Neuronal stem cell (in vitro differentiated cells): ENCODE results near the gene ICAM2.
"Not testable (repeated sequence)": the region's sequence is repeated elsewhere in the genome, so short reads cannot be mapped to it uniquely, and the experiment has no call there.

Experiments
- DNase-seq: peaks from one replicate; pipeline ENCODE4 v3.0.0-alpha.2; 2013; ENCODE audit warnings: low spot score
- H2AFZ ChIP-seq: one replicate; pipeline ENCODE4 v1.6.1; 2013; ENCODE audit warnings: mild to moderate bottlenecking, low read length, inconsistent platforms
- H2AK5ac ChIP-seq: 2 replicates; pipeline ENCODE4 v1.6.1; 2013; ENCODE audit warnings: low read depth, mild to moderate bottlenecking, inconsistent platforms, low read length, moderate library complexity, mixed read lengths
- H2BK120ac ChIP-seq: 2 replicates; pipeline ENCODE4 v1.6.1; 2013; ENCODE audit warnings: low read depth, mild to moderate bottlenecking, inconsistent platforms, low read length, moderate library complexity, mixed read lengths
- H2BK12ac ChIP-seq: one replicate; pipeline ENCODE4 v1.6.1; 2013; ENCODE audit warnings: low read length, inconsistent platforms
- H2BK15ac ChIP-seq: 2 replicates; pipeline ENCODE4 v1.6.1; 2013; ENCODE audit warnings: mild to moderate bottlenecking, low read length, inconsistent platforms, mixed read lengths
- H2BK5ac ChIP-seq: one replicate; pipeline ENCODE4 v1.6.1; 2013; ENCODE audit warnings: inconsistent platforms, mild to moderate bottlenecking, low read length, moderate library complexity
- H3K14ac ChIP-seq: one replicate; pipeline ENCODE4 v1.6.1; 2013; ENCODE audit warnings: low read length, inconsistent platforms
- H3K18ac ChIP-seq: 2 replicates; pipeline ENCODE4 v1.6.1; 2013; ENCODE audit warnings: low read length, inconsistent platforms
- H3K23ac ChIP-seq: 2 replicates; pipeline ENCODE4 v1.6.1; 2013; ENCODE audit warnings: low read depth, mild to moderate bottlenecking, mixed read lengths, low read length, inconsistent platforms; ENCODE audit not compliant: poor library complexity
- H3K27ac ChIP-seq: replicated peaks from 3 replicates; pipeline ENCODE4 v1.5.1; 2013; ENCODE audit warnings: low read length, inconsistent platforms
- H3K27me3 ChIP-seq, 3 experiments: 2 replicates each; pipeline ENCODE4 v1.6.1; 2013; ENCODE audit warnings: low read length in 3 of 3, mild to moderate bottlenecking in 2 of 3, inconsistent platforms in 1 of 3, low read depth in 1 of 3, mixed read lengths in 1 of 3, moderate library complexity in 1 of 3; ENCODE audit not compliant: control insufficient read depth in 3 of 3, insufficient read depth in 3 of 3
- H3K36me3 ChIP-seq, 2 donors: replicated peaks in 1 of 2; 2 replicates each; pipeline ENCODE4 v1.6.1; 2013; ENCODE audit warnings: low read length in 2 of 2; ENCODE audit not compliant: control insufficient read depth in 2 of 2, insufficient read depth in 2 of 2
- H3K4ac ChIP-seq: 2 replicates; pipeline ENCODE4 v1.6.1; 2013; ENCODE audit warnings: inconsistent platforms, mild to moderate bottlenecking, low read length, moderate library complexity
- H3K4me1 ChIP-seq, 2 donors: 1 replicate in 1 of 2; 2 replicates in 1 of 2; pipeline ENCODE4 v1.6.1; 2013; ENCODE audit warnings: low read length in 2 of 2, low read depth in 1 of 2; ENCODE audit not compliant: control insufficient read depth in 2 of 2, insufficient read depth in 1 of 2
- H3K4me2 ChIP-seq: one replicate; pipeline ENCODE4 v1.6.1; 2013; ENCODE audit warnings: mild to moderate bottlenecking, low read length, inconsistent platforms; ENCODE audit not compliant: insufficient read depth, poor library complexity, severe bottlenecking
- H3K4me3 ChIP-seq, 2 donors: 2 replicates each; pipeline ENCODE4 v1.5.1; 2013; ENCODE audit warnings: low read length in 2 of 2, mild to moderate bottlenecking in 2 of 2, inconsistent platforms in 1 of 2, moderate library complexity in 1 of 2
- H3K79me1 ChIP-seq: one replicate; pipeline ENCODE4 v1.6.1; 2013; ENCODE audit warnings: low read depth, mild to moderate bottlenecking, inconsistent platforms, low read length, moderate library complexity
- H3K9ac ChIP-seq: one replicate; pipeline ENCODE4 v1.6.1; 2013; ENCODE audit warnings: mild to moderate bottlenecking, low read depth, low read length, inconsistent platforms; ENCODE audit not compliant: poor library complexity
- H3K9me3 ChIP-seq, 2 donors: replicated peaks in 1 of 2; 2 replicates each; pipeline versions ENCODE3 to v1.6.1; 2013; ENCODE audit warnings: low read length in 2 of 2, mild to moderate bottlenecking in 2 of 2, inconsistent platforms in 1 of 2, low read depth in 1 of 2, mixed read lengths in 1 of 2, moderate library complexity in 1 of 2; ENCODE audit not compliant: control insufficient read depth in 2 of 2, insufficient read depth in 1 of 2
- H4K8ac ChIP-seq: one replicate; pipeline ENCODE4 v1.6.1; 2013; ENCODE audit warnings: low read depth, mild to moderate bottlenecking, inconsistent platforms, low read length, moderate library complexity
- H4K91ac ChIP-seq: one replicate; pipeline ENCODE4 v1.6.1; 2013; ENCODE audit warnings: low read length, low read depth, mild to moderate bottlenecking, inconsistent platforms; ENCODE audit not compliant: poor library complexity
- WGBS, 2 donors: extraction: QIAGEN DNeasy Blood & Tissue Kit; methylation state at CpG; one replicate each; pipeline ENCODE4 v1.1.7; 2013; ENCODE audit warnings: missing lambda C conversion rate in 2 of 2, mixed read lengths in 1 of 2; ENCODE audit not compliant: insufficient read length in 2 of 2, insufficient replicate concordance in 1 of 2; ENCODE audit errors: extremely low coverage in 2 of 2; 5-methylcytosine and 5-hydroxymethylcytosine counted together

ICAM2 gene

DNA sequence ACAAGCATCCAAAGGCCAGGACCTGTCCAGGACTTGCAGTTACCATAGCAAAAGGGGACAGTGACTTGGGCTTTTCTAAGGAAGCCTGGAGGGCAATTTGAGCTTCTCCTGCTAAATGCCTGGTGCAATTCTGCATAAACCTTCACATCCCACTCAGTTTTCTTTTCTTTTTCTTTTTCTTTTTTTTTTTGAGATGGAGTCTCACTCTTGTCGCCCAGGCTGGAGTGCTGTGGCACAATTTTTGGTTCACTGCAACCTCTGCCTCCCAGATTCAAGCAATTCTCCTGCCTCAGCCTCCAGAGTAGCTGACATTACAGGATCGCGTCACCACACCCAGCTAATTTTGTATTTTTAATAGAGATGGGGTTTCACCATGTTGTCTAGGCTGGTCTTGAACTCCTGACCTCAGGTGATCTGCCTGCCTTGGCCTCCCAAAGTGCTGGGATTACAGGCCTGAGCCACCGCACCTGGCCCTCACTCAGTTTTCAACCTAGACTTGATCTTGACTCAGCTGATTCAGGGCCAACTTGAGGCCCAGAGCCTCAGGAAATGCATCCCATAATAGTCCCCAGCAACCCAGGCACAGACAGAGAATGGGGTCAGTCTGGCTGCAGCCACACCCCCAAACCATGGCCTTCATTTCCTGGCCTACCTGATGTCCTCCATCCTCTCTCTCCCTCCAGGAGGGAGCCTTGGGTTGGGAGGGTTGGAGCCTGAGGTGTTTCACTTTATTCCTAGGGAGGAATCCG, 13.2 kb downstream of the ICAM2 start:
- not testable (repeated sequence) for DNase-seq, H2BK15ac ChIP-seq, H3K4me2 ChIP-seq, H2BK120ac ChIP-seq, H3K27ac ChIP-seq, H3K9me3 ChIP-seq, H3K14ac ChIP-seq, H2BK5ac ChIP-seq, H4K91ac ChIP-seq, H2AK5ac ChIP-seq, H4K8ac ChIP-seq, H3K36me3 ChIP-seq, H2BK12ac ChIP-seq, H3K4ac ChIP-seq, H3K23ac ChIP-seq, H2AFZ ChIP-seq, H3K79me1 ChIP-seq, H3K9ac ChIP-seq, H3K4me1 ChIP-seq
- peak overlapping the region in 1 of 2 donors; percentile 40 for H3K4me3 ChIP-seq
- peak overlapping the region; percentile 40 for H3K18ac ChIP-seq
- H3K27me3 ChIP-seq = peaks cover 0 to 33% (median 0%) of the 10 kb centered on the region in 3 experiments
- no CpG with 5 or more reads among the region's 5 CpGs for WGBS, 2 donors

GRCh38 chr17:64006361-64007088, 13.9 kb downstream of the ICAM2 start:
- Histone ChIP-seq H3K4me3 (no peak overlapping the region), H3K27me3 (peaks cover 0 to 33% (median 0%) of the 10 kb centered on the region in 3 experiments), H3K4me1 (peaks cover 0 to 5% of the 10 kb centered on the region in 2 donors), H3K4me2 (no peak overlapping the region), H3K18ac (no peak overlapping the region), H3K36me3 (no peaks in the 10 kb centered on the region), H2AK5ac (no peak overlapping the region), H3K79me1 (no peaks in the 10 kb centered on the region), H3K9ac (no peak overlapping the region), H4K8ac (no peak overlapping the region), H2BK5ac (no peak overlapping the region), H4K91ac (no peak overlapping the region), H3K27ac (no peak overlapping the region), H2AFZ (no peak overlapping the region), H2BK15ac (no peak overlapping the region), H3K14ac (no peak overlapping the region), H2BK120ac (no peak overlapping the region), H3K9me3 (no peaks in the 10 kb centered on the region), H3K23ac (no peak overlapping the region), H2BK12ac (no peak overlapping the region), H3K4ac (no peak overlapping the region)
- no CpG with 5 or more reads among the region's 13 CpGs for WGBS, 2 donors
- no peak for DNase-seq

GRCh38 chr17:64005734-64006167, 14.7 kb downstream of the ICAM2 start:
- no peak overlapping the region for H2AK5ac ChIP-seq
- WGBS, 2 donors = no CpG with 5 or more reads among the region's 6 CpGs
- no peak overlapping the region for H4K91ac ChIP-seq
- H3K36me3 ChIP-seq = no peaks in the 10 kb centered on the region
- no peak overlapping the region for H3K27ac ChIP-seq
- H3K4me2 ChIP-seq = no peak overlapping the region
- H3K79me1 ChIP-seq = no peaks in the 10 kb centered on the region
- no peak overlapping the region for H2BK15ac ChIP-seq
- H3K9me3 ChIP-seq = no peaks in the 10 kb centered on the region
- no peak overlapping the region for H2BK5ac ChIP-seq
- H3K4ac ChIP-seq = no peak overlapping the region
- peaks cover 0 to 5% of the 10 kb centered on the region in 2 donors for H3K4me1 ChIP-seq
- no peak overlapping the region for H2BK12ac ChIP-seq
- no peak for DNase-seq
- no peak overlapping the region for H3K9ac ChIP-seq
- no peak overlapping the region for H2AFZ ChIP-seq
- H3K18ac ChIP-seq = peak overlapping the region; percentile 35
- H3K23ac ChIP-seq = no peak overlapping the region
- H3K4me3 ChIP-seq = no peak overlapping the region
- no peak overlapping the region for H3K14ac ChIP-seq
- no peak overlapping the region for H4K8ac ChIP-seq
- H2BK120ac ChIP-seq = no peak overlapping the region
- peaks cover 0 to 33% (median 0%) of the 10 kb centered on the region in 3 experiments for H3K27me3 ChIP-seq
